ENCODE measurements around the gene PADI1.

The PADI1 gene

DNA sequence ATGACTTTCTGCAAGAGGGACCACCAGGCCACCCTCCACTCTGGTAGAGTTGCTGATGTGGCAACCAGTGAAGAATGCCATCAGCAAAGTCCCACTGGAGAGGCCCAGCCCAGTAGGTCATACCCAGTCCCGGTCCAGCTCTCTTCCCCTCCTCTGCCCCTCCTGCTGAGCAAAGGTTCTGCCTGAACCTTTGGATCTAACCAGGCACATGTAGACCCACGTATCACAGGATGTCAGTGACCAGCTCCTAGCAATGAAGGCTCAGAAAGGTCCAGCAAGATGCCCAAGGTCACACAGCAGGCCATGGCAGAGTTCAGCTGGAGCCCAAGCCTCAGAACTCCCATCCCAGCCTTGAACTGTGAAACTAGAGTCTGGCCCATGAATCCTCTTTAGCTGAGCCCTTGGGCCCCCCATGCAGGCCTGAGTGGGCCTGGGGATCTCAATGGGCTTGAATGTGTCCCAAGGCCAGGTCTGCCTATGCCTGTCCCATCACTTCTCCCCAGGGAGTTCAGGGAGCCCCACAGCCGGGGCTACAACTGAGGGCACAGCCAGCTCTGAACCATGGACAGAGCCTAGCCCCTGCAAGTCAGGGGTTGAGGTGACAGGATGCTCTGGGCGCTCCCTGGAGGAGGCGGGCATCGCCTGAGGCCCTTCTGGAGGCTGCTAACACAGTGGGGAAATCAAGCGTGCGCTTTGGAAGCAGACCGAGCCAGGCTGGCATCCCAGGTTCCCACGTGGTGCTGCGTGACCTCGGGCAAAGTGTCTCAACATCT lies 21.4 kb upstream of the PADI1 start:
- DNase-seq: no peak

- no peak for DNase-seq
Observed at GRCh38 chr1:17184161-17184665, 20.7 kb upstream of the PADI1 start.

- no peak for DNase-seq
Observed at GRCh38 chr1:17184822-17185484, 20.0 kb upstream of the PADI1 start.

GRCh38 chr1:17185485-17185860 lies 19.5 kb upstream of the PADI1 start:
- DNase-seq: no peak

- no peak for DNase-seq
Observed at GRCh38 chr1:17186216-17186909, 18.6 kb upstream of the PADI1 start.

- DNase-seq: no peak
Observed at GRCh38 chr1:17187051-17187450, 17.9 kb upstream of the PADI1 start.

DNA sequence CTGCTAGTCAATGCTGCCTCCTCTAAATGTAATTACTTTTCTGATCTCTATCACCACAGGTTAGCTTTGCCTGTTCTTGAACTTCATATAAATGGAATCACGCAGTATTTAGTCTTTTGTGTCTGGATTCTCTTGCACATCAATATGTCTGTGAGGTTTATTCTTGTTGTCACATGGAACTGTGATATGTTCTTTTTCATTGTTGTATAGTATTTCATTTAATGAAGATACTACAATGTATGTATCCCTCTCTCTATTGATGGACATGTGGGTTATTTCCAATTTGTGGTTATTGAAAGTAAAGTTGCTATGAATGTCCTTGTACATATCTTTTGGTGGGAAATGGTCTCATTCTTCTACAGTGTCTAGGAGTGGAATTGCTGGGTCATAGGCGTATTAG lies 16.7 kb upstream of the PADI1 start:
- DNase-seq: no peak

DNA sequence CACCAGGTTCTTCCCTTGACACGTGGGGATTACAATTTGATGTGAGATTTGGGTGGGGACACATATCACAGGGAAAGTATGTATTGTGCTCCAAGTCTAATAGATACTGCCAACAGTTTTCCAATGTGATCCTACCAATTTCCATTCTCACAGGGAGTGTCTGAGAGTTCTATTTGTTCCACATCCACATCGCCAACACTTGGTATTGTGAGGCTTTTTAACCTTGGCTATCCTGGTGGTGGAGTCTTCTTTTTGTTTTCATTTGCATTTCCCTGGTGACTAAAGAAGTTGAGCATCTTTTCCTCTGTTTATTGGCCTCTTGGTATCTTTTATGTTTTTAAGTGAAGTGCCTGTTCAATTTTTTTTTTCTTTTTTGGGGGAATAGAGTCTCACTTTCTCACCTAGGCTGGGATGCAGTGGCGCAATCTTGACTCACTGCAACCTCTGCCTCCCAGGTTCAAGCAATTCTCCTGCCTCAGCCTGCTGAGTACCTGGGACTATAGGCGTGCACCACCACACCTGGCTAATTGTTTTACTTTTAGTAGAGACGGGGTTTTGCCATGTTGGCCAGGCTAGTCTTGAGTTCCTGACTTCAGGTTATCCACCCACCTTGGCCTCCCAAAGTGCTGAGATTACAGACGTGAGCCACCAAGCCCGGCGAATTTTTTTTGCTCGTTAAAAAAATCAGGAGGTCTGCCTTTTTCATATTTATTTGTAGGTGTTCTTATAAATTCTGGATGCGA lies 15.9 kb upstream of the PADI1 start:
- DNase-seq: no peak

DNA sequence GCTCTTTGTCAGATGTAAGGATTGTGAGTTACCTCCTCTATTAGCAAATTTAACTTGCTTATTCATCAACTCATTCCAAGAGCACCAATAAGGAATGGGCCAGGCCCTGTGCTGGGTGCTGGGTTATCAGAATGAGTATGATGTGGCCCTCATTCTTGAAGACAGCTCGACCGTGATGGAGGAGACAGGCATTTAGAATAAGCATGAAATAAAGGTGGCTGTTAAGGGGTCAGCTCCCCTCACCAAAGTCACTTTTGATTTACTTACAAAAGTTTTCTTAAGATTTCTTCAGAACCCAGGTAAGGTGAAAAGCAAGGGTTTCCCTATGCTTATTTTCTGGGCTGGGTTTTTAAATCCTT lies 15.3 kb upstream of the PADI1 start:
- no peak for DNase-seq

DNA sequence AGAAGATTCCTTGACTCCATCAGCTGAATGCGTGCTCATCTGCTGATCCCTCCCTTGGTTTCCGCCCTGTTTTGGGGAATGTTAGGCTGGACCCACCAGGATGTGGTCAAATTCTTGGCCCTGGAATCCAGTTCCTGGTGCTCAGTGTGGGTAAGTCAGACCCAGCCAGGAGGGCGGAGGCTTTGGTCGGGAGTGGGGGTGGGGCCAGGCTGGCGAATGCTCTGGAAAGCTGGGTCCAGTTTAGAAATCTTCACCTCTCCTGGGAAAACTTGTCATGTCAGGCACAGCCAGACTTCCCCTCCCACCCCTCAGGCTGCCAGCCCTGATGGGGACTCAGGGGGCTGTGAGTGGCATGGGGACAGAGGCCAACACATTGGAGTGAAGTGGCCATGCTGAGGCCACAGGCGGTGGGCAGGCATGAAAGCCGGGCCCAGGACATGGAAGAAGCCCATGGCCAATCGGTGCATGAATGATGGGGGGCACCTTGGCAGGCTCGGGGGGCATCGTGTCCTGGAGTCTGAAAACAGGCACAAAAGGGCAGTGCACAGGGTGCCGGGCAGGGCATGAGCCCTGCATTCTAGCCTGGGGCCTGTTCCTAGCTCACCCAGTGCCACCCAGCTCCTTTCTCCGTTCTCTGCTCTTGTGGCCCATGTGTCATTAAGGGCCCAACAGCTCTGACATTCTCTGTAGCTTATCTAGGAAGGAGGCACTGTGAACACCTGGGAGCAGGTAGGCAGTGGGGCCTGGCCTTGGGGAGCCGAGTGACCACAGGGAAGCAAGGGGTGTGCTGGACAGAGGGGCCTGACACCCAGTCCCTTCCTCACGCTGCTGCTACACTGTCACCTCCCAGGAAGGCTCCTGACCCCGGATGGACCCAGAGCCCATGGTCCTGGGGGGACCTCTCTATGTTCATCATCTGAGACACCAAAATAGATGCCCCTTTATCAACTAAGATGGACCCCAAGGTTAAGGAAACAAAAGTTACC lies 14.6 kb upstream of the PADI1 start:
- DNase-seq: no peak

DNA sequence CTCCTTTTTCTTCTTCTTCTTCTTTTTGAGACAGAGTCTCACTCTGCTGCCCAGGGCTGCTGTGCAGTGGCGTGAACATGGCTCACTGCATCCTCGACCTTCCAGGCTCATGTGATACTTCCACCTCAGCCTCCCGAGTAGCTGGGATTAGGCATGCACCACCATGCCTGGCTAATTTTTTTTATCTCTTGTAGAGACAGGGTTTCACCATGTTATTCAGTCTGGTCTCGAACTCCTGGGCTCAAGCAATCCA lies 13.0 kb upstream of the PADI1 start:
- no peak for DNase-seq

- DNase-seq: no peak
Observed at GRCh38 chr1:17192394-17193221, 12.3 kb upstream of the PADI1 start.

DNA sequence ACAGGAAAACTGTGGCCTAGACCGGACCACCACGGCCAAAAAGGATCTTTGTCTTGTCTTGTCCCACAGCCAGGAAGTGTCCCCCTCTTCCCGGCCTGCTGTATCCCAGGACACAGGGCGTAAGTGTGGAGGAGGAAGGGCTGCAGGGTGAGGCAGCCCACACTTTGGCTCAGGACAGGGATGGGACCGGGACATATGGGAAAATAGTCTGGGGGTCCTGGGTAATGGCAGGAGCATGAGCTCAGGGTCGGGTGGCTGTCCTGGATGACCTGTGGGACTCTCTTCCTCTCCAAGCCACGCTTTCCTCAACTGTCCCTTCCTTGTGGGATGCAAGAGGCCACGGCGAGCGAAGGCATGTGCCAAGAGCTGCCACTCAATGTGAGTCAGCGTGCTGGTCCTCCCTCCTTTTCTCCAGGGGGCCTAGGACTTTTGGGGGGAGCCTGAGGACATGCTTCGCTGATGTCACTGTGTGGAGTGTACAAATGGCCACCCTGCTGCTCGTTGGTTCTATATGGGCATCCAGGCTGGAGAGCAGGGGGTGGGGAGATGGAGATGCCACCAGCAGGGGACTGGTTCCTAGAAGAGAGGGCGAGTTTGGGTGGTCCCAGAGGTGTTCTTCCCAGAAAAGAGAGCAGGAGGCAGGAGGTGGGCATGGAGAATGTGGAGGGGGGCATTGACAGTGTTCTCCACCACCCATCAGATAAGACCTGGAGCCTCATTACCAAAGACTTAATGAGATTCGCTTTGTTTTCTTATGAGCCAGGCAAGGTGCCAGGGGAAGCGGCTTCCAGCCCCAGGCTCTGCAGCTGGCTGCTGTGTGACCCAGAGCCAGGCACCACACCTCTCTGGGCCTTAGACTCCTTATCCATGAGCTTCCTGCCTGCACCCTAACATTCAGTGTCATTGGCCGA lies 11.5 kb upstream of the PADI1 start:
- DNase-seq: no peak

GRCh38 chr1:17194133-17194475 lies 10.8 kb upstream of the PADI1 start:
- no peak for DNase-seq

DNA sequence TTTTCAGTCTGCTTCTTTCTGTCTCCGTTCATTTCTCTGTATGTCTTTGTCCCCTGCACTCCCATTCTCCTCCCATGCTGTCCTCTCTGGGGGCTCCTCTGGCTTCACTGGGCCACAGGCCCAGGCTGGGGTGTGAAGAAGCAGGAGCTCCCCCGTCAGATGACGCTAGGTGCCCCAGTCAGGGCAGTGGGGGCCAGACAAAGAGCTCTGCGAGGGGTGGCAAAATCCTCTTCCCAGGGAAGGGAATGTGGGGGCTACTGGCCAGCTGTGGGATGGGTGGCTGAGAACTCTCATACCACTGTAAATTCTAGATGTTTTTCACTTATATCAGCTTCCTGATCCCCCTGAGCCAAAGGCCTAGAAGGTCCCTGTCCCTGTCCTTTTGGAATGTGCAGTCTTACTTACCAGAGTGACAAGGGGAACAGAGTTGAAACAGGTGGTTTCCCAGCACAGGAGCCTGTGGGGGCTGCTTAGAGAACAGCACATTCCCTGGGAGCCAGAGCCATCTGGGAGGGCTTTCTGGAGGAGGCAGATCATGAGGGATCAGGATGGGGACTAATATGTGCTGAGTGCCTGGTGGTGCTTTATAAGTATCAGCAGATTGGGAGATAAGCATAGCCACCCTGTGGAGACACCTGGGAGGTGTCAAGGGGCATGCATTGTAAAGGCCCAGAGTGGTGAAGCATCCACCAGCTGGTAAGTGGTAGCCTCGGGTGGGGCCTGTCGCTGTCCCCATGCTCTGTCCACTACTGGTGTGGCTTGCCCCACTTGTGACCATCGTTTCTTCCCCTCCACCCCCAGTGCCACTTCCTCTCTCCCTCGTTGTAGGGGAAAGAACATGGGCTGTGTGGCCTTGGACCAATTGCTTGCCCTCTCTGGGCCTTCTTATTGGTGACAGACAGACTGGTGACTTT lies 10.1 kb upstream of the PADI1 start:
- DNase-seq: no peak

- no peak for DNase-seq
Observed at GRCh38 chr1:17195731-17196130, 9.2 kb upstream of the PADI1 start.

- DNase-seq: no peak
Observed at GRCh38 chr1:17196496-17197185, 8.3 kb upstream of the PADI1 start.

GRCh38 chr1:17197696-17198095 lies 7.2 kb upstream of the PADI1 start:
- no peak for DNase-seq

Data from stimulated activated CD4-positive, alpha-beta T cell treated with anti-CD3 and anti-CD28 coated beads, Interleukin-12 subunit alpha, Interleukin-12 subunit beta, amount 100 ng/mL, for 4 hours (primary cell).